Ectodermal cell (in vitro differentiated cells): ENCODE results near the gene IFITM1.

Experiments
- H3K27ac ChIP-seq: 2 replicates; pipeline ENCODE4 v1.7.0; 2013; ENCODE audit warnings: mild to moderate bottlenecking, low read depth, low read length; ENCODE audit not compliant: insufficient read depth, poor library complexity, severe bottlenecking
- H3K27me3 ChIP-seq: 2 replicates; pipeline ENCODE4 v1.7.0; 2013; ENCODE audit warnings: mild to moderate bottlenecking, low read length; ENCODE audit not compliant: insufficient read depth, control insufficient read depth, poor library complexity, severe bottlenecking
- H3K36me3 ChIP-seq: one replicate; pipeline ENCODE4 v1.7.0; 2013; ENCODE audit warnings: low read length; ENCODE audit not compliant: control insufficient read depth, insufficient read depth
- H3K4me1 ChIP-seq: one replicate; pipeline ENCODE4 v1.7.0; 2013; ENCODE audit warnings: low read length; ENCODE audit not compliant: control insufficient read depth, insufficient read depth
- H3K4me3 ChIP-seq: 2 replicates; pipeline ENCODE4 v1.7.0; 2013; ENCODE audit warnings: low read depth, low read length, control low read depth; ENCODE audit not compliant: insufficient read depth
- H3K9me3 ChIP-seq: 2 replicates; pipeline ENCODE4 v1.7.0; 2013; ENCODE audit warnings: mild to moderate bottlenecking, low read length, moderate library complexity; ENCODE audit not compliant: control insufficient read depth
- WGBS, 2 experiments: methylation state at CpG; one replicate each; pipeline ENCODE4 v1.1.7; 2013; ENCODE audit warnings: missing lambda C conversion rate in 2 of 2; 5-methylcytosine and 5-hydroxymethylcytosine counted together

Gene IFITM1

DNA sequence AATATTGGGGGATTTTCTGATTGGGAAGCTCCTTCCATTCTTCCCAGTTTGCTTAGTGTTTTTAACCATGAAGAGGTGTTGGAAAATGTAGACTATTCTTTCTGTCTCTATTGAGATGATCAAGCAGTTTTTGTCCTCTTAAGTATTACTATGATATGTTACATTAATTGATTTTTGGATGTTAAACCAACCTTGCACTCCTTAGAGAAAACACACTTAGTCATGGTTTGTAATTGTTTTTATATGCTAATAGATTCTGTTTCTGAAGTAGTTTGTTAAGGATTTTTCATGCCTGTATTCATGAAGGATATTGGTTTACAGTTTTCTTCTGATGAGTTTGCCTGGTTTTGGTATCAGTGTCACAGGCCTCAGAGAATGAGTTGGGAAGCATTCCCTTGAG lies 37.6 kb upstream of the IFITM1 start:
- Histone ChIP-seq H3K4me1 (no peaks in the 10 kb centered on the region), H3K4me3 (no peak overlapping the region), H3K27me3 (peaks cover 34% of the 10 kb centered on the region), H3K9me3 (no peaks in the 10 kb centered on the region), H3K27ac (no peak overlapping the region), H3K36me3 (no peaks in the 10 kb centered on the region)

DNA sequence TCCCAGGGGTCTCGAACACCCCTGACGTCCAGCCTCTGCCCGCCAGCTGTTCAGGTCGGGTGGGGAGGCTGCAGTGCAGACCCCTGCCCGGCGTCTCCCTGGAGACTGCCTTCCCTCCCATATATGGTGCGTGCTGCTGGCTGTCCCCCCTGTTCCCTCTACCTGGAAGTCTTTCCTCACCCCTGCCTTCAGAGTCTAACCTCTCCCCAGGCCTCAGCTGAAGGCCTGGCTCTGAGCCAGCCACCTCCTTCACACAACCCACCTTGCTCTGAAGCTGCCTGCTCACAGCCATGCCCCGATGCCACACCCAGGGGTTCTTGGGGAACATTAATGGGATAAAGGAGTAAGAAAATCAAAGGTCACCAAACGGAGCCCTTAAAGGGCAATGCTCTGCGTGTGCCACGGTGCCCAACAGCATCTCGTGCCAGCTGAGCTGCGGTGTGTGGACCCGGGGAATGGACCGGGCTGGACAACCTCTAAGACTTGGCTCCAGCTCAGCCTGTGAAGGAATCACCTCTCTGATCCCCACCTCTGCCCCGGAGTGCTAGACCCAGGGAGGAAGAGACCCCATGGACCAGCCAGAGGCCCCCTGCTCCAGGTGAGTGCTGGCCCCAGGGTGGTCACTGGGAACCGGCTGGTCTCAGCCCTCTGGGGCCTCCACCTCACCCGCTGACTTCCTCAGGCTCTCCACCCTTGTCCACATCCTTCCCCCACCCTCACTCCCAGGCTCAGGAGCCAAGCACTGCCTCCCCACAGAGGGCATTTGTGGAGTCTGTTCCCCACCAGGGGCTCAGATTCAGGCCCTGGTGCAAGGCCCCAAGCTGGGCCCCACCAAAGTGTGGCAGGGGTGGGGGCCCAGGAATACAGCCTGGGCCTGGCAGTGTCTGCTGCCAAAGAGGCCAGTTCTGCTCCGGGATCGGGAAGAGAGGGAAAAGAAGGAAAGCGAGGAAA lies 35.6 kb upstream of the IFITM1 start, which contains the start of gene NLRP6:
NLRP6 (plus strand) TSS at position 407 of the 951 bp plus-strand sequence; CDS start at position 570, 163 bp downstream.
- no peak within 1 kb of the TSS for H3K4me3 ChIP-seq
- no peaks in the 10 kb centered on the region for H3K36me3 ChIP-seq
- no peaks in the 10 kb centered on the region for H3K4me1 ChIP-seq
- no peak within 1 kb of the TSS for H3K27ac ChIP-seq
- peaks cover 53% of the 10 kb centered on the region for H3K27me3 ChIP-seq
- 92 to 93% methylated on average over 21 of the region's 21 CpGs for WGBS, 2 experiments
- H3K9me3 ChIP-seq, result no peaks in the 10 kb centered on the region

DNA sequence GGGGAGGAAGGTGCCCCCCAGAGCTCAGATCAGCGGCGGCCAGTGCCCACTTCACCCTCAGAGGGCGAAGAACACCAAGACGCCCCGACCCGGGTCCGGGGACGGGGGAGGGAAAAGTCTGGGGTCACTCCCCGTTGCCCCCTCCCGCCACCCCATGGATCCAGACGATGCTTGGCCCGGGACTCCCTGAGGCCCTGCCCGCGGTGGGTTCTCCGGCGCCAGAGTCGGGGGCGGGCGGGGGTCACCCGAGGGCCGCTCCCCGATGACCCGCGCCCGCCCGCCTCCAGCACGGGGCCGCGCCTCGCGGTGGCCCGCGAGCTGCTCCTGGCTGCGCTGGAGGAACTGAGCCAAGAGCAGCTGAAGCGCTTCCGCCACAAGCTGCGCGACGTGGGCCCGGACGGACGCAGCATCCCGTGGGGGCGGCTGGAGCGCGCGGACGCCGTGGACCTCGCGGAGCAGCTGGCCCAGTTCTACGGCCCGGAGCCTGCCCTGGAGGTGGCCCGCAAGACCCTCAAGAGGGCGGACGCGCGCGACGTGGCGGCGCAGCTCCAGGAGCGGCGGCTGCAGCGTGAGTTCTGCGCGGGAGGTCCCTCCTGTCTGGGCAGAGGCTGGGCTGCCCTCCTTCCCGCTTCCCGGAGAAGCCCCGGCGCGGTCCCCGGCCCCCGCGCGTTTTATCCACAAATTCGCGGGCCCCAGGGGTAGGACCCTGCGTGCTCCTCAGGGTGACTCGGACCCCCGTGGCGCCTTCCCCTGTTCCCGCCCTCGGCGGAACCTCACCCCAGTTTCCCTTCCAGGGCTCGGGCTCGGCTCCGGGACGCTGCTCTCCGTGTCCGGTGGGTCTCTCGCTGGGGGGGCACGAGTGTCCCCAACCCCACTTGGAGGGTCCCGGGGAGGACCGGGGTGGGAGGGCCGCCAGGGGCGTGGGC lies 34.5 kb upstream of the IFITM1 start:
- peaks cover 57% of the 10 kb centered on the region for H3K27me3 ChIP-seq
- no peak overlapping the region for H3K4me3 ChIP-seq
- H3K4me1 ChIP-seq, result no peaks in the 10 kb centered on the region
- no peaks in the 10 kb centered on the region for H3K36me3 ChIP-seq
- 74 to 76% methylated on average over 97 of the region's 97 CpGs for WGBS, 2 experiments
- H3K9me3 ChIP-seq, result no peaks in the 10 kb centered on the region
- H3K27ac ChIP-seq, result no peak overlapping the region

DNA sequence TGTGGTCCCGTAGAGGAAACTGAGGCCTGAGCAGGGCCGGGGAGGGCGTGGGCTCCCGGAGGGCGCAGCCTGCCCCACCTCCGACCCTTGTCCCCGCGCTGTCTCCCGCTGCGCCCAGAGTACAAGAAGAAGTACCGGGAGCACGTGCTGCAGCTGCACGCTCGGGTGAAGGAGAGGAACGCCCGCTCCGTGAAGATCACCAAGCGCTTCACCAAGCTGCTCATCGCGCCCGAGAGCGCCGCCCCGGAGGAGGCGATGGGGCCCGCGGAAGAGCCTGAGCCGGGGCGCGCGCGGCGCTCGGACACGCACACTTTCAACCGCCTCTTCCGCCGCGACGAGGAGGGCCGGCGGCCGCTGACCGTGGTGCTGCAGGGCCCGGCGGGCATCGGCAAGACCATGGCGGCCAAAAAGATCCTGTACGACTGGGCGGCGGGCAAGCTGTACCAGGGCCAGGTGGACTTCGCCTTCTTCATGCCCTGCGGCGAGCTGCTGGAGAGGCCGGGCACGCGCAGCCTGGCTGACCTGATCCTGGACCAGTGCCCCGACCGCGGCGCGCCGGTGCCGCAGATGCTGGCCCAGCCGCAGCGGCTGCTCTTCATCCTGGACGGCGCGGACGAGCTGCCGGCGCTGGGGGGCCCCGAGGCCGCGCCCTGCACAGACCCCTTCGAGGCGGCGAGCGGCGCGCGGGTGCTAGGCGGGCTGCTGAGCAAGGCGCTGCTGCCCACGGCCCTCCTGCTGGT lies 33.7 kb upstream of the IFITM1 start:
- Histone ChIP-seq H3K27ac (no peak overlapping the region), H3K4me3 (no peak overlapping the region), H3K36me3 (no peaks in the 10 kb centered on the region), H3K27me3 (peaks cover 57% of the 10 kb centered on the region), H3K4me1 (no peaks in the 10 kb centered on the region), H3K9me3 (no peaks in the 10 kb centered on the region)
- 20 to 22% methylated on average over 85 of the region's 85 CpGs for WGBS, 2 experiments

DNA sequence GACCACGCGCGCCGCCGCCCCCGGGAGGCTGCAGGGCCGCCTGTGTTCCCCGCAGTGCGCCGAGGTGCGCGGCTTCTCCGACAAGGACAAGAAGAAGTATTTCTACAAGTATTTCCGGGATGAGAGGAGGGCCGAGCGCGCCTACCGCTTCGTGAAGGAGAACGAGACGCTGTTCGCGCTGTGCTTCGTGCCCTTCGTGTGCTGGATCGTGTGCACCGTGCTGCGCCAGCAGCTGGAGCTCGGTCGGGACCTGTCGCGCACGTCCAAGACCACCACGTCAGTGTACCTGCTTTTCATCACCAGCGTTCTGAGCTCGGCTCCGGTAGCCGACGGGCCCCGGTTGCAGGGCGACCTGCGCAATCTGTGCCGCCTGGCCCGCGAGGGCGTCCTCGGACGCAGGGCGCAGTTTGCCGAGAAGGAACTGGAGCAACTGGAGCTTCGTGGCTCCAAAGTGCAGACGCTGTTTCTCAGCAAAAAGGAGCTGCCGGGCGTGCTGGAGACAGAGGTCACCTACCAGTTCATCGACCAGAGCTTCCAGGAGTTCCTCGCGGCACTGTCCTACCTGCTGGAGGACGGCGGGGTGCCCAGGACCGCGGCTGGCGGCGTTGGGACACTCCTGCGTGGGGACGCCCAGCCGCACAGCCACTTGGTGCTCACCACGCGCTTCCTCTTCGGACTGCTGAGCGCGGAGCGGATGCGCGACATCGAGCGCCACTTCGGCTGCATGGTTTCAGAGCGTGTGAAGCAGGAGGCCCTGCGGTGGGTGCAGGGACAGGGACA lies 32.9 kb upstream of the IFITM1 start:
- Histone ChIP-seq H3K4me1 (no peaks in the 10 kb centered on the region), H3K27me3 (peaks cover 57% of the 10 kb centered on the region), H3K27ac (no peak overlapping the region), H3K9me3 (no peaks in the 10 kb centered on the region), H3K4me3 (no peak overlapping the region), H3K36me3 (no peaks in the 10 kb centered on the region)
- WGBS, 2 experiments, result 74 to 77% methylated on average over 79 of the region's 79 CpGs

DNA sequence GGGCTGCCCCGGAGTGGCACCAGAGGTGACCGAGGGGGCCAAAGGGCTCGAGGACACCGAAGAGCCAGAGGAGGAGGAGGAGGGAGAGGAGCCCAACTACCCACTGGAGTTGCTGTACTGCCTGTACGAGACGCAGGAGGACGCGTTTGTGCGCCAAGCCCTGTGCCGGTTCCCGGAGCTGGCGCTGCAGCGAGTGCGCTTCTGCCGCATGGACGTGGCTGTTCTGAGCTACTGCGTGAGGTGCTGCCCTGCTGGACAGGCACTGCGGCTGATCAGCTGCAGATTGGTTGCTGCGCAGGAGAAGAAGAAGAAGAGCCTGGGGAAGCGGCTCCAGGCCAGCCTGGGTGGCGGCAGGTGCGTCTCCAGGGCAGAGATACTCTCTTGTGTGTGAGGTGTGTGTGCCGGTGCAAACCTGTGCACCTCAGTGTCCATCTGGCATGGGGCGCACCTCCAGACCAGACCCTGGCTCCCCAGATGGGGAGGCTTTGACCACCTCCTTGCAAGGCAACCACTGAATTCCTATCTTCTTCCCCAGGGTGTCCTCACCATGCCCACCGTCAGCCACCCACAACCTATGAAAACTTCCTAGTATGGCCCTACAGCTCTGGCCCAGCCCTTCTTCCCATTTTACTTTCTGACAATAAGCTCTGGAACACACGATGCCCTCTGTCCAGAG lies 32.2 kb upstream of the IFITM1 start:
- H3K4me1 ChIP-seq, result no peaks in the 10 kb centered on the region
- H3K4me3 ChIP-seq, result no peak overlapping the region
- no peaks in the 10 kb centered on the region for H3K36me3 ChIP-seq
- H3K27ac ChIP-seq, result no peak overlapping the region
- peaks cover 58% of the 10 kb centered on the region for H3K27me3 ChIP-seq
- H3K9me3 ChIP-seq, result no peaks in the 10 kb centered on the region
- WGBS, 2 experiments, result 92% methylated on average over 26 of the region's 26 CpGs

DNA sequence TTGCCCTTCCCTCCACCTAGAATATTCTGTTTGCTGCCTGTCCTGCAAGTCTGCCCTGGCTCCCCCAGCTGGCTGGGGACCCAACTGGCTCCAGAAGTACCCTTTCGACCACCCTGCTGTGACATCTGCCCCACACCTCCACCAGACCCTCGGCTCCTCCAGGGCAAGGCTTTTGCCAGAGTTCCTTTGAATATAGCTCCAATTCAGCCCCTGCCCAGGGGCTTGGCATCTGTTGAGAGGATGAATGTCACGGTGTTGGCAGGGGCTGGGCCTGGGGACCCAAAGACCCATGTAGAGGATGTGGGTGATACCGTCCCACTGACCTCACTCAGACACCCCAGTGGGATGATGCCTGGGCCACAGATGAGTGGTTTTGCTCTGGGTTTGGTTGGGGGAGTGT lies 31.7 kb upstream of the IFITM1 start:
- no peaks in the 10 kb centered on the region for H3K36me3 ChIP-seq
- WGBS, 2 experiments, result 84 to 92% methylated on average over 4 of the region's 4 CpGs

DNA sequence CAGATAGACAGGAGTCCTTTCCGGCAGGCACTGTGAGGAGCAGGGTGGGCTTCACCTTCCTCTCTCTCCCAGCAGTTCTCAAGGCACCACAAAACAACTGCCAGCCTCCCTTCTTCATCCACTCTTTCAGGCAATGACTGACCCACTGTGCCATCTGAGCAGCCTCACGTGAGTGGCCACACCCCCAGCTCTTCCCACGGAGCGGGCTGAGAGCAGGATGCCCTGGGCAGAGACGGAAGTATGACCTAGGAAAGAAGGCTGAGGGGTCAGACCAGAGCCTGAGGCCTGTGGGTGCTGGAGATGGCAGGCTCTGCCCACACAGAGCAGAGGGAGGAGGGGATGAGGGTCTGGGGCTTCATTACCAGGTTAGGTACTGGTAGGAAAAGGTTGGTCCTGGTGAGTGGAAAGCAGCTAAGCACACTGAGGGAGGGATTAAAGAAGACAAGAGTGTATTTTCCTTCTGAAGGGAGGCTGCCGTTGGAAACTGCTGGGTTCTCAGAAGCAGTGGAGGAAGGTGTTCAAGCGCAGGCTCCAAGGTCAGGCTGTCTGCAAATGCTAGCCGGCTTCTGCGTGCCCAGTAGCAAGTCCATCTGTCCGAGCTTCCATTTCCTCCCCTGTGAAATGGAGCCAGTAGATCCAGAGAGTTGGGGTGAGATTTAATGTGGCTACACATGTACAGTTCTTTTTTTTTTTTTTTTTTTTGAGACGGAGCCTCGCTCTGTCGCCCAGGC lies 31.0 kb upstream of the IFITM1 start:
- Histone ChIP-seq H3K4me1 (no peaks in the 10 kb centered on the region), H3K27me3 (peaks cover 70% of the 10 kb centered on the region), H3K4me3 (no peak overlapping the region), H3K9me3 (no peaks in the 10 kb centered on the region), H3K27ac (no peak overlapping the region), H3K36me3 (no peaks in the 10 kb centered on the region)
- 86 to 87% methylated on average over 11 to 12 of the region's 13 CpGs for WGBS, 2 experiments

More for the DNA sequence above, 31.7 kb upstream of the IFITM1 start:
- Histone ChIP-seq H3K27me3 (peaks cover 64% of the 10 kb centered on the region), H3K4me3 (no peak overlapping the region), H3K9me3 (no peaks in the 10 kb centered on the region), H3K27ac (no peak overlapping the region), H3K4me1 (no peaks in the 10 kb centered on the region)
